GM12864 (cell line): ENCODE results near the gene SECTM1.

Source experiments
- DNase-seq: peaks from one replicate; pipeline ENCODE4 v3.0.0-alpha.2; 2011; ENCODE audit warnings: low read depth
- H3K4me3 ChIP-seq: 2 replicates; pipeline ENCODE4 v1.5.1; 2011; ENCODE audit warnings: mild to moderate bottlenecking, low read depth, low read length, control low read depth
- TF ChIP-seq, protein P1 (sequence below): IDR thresholded peaks from 2 replicates; pipeline ENCODE4 v1.5.1; 2011; ENCODE audit warnings: low read depth, mild to moderate bottlenecking, moderate library complexity, low read length, control low read depth, inconsistent platforms; ENCODE audit errors: missing control alignments

SECTM1 gene

DNA sequence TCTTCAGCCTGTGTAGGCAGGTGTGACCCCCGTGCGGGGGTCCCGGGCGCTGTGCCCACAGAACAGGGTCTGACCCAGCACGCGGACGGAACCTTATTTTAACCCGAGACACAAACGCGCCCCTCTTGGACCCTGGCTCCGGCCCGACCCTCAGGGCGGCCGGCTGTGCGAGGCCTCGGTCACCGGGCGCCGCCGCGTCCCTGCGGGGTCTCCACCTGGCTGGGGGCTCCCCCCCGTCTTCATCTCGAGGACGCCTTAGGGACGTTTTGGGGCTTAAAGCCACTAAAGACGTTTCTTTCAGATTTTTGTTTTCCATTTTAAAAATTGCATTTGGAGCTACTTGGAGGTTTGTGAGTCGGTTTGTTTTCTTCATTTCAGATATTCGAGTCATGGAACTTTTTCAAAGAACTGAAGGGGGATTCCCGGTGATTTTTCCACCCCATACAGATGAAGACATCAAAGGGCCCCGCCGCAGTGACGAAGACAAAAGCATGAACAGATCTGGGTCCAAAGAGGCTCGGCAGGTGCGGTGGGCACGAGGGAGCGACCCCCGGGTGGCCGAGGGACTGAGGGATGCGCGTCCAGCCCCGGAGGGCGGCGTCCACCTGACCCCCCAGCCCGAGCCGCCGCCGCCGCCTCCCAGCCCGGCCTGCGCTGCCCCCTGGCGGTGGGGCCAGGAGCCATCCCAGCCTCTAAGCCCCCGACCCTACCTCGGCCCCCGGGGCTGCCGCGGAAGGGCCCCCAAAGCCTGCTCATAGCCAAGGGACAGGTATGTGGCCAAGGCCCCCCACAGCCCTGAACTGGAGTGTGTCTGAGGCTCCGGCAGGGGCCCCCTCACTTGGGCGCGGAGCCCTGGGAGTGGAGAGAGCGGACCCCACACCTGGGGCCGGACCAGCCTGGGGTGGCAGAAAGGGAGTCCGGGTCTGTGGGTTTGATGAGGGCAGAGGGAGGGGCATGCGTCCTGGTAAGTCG, 12.3 kb downstream of the SECTM1 start:
- no peak overlapping the region; the same call in 1 of the 2 replicates for H3K4me3 ChIP-seq
- DNase-seq, result no peak
- TF ChIP-seq, protein P1, sequence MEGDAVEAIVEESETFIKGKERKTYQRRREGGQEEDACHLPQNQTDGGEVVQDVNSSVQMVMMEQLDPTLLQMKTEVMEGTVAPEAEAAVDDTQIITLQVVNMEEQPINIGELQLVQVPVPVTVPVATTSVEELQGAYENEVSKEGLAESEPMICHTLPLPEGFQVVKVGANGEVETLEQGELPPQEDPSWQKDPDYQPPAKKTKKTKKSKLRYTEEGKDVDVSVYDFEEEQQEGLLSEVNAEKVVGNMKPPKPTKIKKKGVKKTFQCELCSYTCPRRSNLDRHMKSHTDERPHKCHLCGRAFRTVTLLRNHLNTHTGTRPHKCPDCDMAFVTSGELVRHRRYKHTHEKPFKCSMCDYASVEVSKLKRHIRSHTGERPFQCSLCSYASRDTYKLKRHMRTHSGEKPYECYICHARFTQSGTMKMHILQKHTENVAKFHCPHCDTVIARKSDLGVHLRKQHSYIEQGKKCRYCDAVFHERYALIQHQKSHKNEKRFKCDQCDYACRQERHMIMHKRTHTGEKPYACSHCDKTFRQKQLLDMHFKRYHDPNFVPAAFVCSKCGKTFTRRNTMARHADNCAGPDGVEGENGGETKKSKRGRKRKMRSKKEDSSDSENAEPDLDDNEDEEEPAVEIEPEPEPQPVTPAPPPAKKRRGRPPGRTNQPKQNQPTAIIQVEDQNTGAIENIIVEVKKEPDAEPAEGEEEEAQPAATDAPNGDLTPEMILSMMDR, result peak; percentile 69

DNA sequence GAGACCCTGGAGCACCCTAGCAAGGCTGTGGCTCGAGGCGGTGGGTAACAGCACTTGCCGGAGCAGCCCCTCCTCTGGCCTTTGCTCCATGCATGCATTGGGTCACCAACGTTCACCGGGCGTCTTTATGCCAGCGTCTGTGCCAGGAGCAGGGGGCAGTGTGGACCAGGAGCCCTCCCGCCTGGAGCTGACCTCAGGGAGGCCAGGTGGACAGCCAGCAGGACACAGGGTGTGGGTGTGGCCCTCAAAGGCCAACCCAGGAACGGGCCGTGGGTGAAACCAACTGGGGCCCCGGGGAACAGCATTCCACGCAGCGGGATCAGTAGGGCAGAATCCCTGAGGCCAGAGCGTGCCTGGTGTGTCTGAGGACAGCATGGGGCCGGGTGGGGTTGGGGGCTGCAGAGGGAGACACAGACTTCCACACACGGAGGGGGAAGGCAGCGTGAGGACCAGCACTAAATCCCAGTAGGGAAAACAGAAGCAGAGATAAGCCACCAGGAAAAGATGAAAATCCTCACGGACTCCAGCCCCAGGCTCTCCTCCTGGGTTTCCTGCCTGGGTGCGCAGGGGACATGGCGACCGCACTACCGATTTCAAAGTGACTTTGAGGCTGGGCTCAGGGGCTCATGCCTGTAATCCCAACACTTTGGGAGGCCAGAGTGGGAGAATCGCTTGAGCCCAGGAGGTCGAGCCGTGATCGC, 13.3 kb downstream of the SECTM1 start:
- no peak overlapping the region for H3K4me3 ChIP-seq
- DNase-seq, result no peak
- TF ChIP-seq, protein P1, result no peak

DNA sequence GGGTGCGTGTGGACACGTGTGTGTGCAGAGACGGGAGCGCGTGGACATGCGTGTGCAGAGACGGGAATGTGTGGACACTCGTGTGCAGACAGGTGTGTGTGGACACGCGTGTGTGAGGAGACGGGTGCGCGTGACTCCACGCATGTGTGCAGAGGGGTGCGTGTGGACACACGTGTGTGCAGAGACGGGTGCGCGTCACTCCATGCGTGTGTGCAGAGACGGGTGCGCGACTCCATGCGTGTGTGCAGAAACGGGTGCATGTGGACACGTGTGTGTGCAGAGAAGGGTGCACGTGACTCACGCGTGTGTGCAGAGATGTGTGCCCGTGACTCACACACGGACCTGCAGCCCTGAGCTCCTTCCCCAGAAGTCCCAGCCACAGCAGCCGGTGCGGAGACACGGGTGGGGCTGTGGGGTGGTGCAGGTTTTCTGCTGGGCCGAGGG, 13.9 kb downstream of the SECTM1 start:
- TF ChIP-seq, protein P1, result no peak
- no peak for DNase-seq
- H3K4me3 ChIP-seq, result no peak overlapping the region

DNA sequence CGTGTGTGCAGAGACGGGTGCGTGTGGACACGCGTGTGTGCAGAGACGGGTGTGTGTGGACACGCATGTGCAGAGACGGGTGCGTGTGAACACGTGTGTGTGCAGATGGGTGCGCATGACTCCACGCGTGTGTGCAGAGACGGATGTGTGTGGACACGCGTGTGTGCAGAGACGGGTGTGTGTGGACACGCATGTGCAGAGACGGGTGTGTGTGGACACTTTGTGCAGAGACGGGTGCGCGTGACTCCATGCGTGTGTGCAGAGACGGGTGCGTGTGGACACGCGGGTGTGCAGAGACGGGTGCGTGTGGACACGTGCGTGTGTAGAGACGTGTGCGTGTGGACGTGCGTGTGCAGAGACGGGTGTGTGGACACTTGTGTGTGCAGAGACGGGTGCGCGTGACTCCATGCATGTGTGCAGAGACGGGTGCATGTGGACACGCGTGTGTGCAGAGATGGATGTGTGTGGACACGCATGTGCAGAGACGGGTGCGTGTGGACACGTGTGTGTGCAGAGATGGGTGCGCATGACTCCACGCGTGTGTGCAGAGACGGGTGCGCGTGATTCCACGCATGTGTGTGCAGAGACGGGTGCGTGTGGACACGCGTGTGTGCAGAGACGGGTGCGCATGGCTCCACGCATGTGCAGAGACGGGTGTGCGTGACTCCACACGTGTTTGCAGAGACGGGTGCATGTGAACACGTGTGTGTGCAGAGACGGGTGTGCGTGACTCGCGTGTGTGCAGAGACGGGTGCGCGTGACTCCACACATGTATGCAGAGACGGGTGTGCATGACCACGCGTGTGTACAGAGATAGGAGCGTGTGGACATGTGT, 14.6 kb downstream of the SECTM1 start:
- no peak for DNase-seq
- H3K4me3 ChIP-seq, result no peak overlapping the region
- TF ChIP-seq, protein P1, result no peak

DNA sequence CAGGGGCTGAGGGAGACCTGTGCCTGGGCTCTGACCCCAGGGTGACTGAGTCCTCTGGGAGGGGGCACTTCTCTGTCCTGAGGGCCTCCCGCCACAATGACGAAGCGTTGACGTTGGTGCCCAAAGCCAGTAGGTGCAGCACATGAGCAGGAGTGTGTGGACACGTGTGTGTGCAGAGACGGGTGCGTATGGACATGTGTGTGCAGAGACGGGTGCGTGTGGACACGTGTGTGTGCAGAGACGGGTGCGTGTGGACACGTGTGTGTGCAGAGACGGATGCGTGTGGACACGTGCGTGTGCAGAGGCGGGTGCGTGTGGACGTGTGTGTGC, 15.4 kb downstream of the SECTM1 start:
- no peak overlapping the region for H3K4me3 ChIP-seq
- TF ChIP-seq, protein P1, result no peak
- no peak for DNase-seq

DNA sequence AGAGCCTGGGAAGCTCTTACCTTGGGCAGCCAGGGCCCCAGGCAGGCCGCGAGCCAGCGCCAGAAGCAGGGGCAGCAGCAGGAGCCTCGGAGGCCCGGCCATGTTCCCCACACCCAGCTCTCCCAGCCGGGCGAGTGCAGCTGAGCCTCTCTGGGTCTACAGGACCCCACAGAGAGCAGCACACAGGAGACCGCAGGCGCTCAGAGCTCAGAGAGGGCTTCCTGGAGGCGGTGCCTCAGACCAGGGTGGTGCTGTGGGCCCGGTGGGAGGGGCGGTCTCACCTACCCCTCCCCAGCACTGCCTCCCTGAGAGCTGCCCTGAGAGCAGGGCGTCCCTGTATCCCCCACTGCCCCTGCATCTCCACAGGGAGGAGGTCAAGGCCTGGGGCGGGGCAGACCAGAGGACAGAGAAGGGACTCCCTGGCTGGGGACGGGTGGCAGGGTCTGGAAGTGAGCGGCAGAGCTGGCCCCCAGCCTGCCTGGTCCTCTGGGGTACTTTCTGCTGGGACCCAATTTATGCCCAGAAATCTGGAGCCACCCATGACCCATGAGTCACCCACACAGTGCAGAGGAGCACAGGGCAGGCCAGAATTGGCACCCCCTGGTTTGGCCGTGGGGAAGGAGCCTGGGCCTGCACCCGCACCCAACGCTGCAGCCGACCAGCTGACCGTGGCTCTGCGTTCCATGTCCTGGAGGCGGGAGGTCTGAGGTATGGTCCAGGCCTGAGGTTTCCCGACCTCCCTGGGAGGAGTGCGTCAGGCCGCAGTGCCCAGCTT, 16.0 kb downstream of the SECTM1 start, which contains the start of gene CD7:
Gene CD7 (minus strand): TSS at position 215 of the 775 bp plus-strand sequence. CDS start 113 bp downstream, at position 102.
- no peak within 1 kb of the TSS for H3K4me3 ChIP-seq
- TF ChIP-seq, protein P1, result no peak
- DNase-seq, result no peak
